Measurements from ENCODE around the gene TCF4. TPM values are rescaled to one million over a fixed set of nuclear protein-coding genes. Genes with fewer than 3 reads are reported as not detected.

The TCF4 gene
- total and polyA plus RNA-seq, 2 donors (not counting 3 experiments of a cell fraction or from before 2014, with no cell fraction given), result 183 to 390 TPM

- DNase-seq (ENCODE audit: low read depth, low spot score) (no peak), FAIRE-seq (no peak)
- Histone ChIP-seq H3K9me3 (replicated peaks; ENCODE audit: control insufficient read depth, insufficient read depth, low read length) (no peaks in the 10 kb centered on the region), H3K27me3 (ENCODE audit: control insufficient read depth in 2 of 2, insufficient read depth in 2 of 2, low read length in 2 of 2) (no peaks in the 10 kb centered on the region), H3K4me3 (replicated peaks in 1 of 3; ENCODE audit: insufficient read depth in 1 of 3, low read depth in 1 of 3, low read length in 3 of 3) (no peak overlapping the region), H3K4me2 (ENCODE audit: insufficient read depth, low read length) (peak overlapping the region; percentile 54), H4K20me1 (replicated peaks; ENCODE audit: control insufficient read depth, extremely low read depth, insufficient read depth, low read length) (peaks cover 2% of the 10 kb centered on the region), H3K27ac (ENCODE audit: insufficient read depth, low read depth, low read length) (peak overlapping the region; percentile 73), H3K4me1 (ENCODE audit: control insufficient read depth, extremely low read depth, insufficient read depth, low read length) (peaks cover 48% of the 10 kb centered on the region), H3K36me3 (ENCODE audit: control insufficient read depth in 2 of 2, extremely low read depth in 1 of 2, insufficient read depth in 2 of 2, low read length in 2 of 2) (peaks cover 0 to 1% of the 10 kb centered on the region in 2 experiments), H3K9me1 (replicated peaks; ENCODE audit: control insufficient read depth, extremely low read depth, insufficient read depth, low read length) (no peaks in the 10 kb centered on the region), H3K9ac (replicated peaks; ENCODE audit: extremely low read depth, insufficient read depth, low read length) (peak overlapping the region; percentile 46), H2AFZ (ENCODE audit: low read depth, low read length) (no peak overlapping the region), H3K79me2 (ENCODE audit: control insufficient read depth, insufficient read depth, low read length) (peaks cover 55% of the 10 kb centered on the region)
- dilution Hi-C loops (cut with MboI; ENCODE audit: extremely low pct_ligation_motif_present, low sequenced_read_pairs), result no loop called here
- TF ChIP-seq GATA2 (IDR thresholded peaks at IDR 0.05; ENCODE audit: insufficient read depth, insufficient read length, low read depth, low read length), result no peak
- TF ChIP-seq FOS (IDR thresholded peaks at IDR 0.05; ENCODE audit: borderline replicate concordance, insufficient read depth, low read length), result no peak
- TF ChIP-seq POLR2A (IDR thresholded peaks at IDR 0.05; ENCODE audit: low read depth, low read length), result no peak
- TF ChIP-seq JUN (IDR thresholded peaks at IDR 0.05; ENCODE audit: borderline replicate concordance, insufficient read depth, insufficient read length, low read depth), result no peak
- TF ChIP-seq CTCF (IDR thresholded peaks at IDR 0.05; ENCODE audit: extremely low read depth in 1 of 2, insufficient read depth in 1 of 2, low read depth in 1 of 2, low read length in 2 of 2), result no peak
- TF ChIP-seq EZH2 (IDR thresholded peaks at IDR 0.05; ENCODE audit: borderline replicate concordance, low read depth, low read length, severe bottlenecking), result no peak
- TF ChIP-seq POLR2AphosphoS5 (IDR thresholded peaks at IDR 0.05; ENCODE audit: insufficient read depth, low read depth, low read length), result no peak
- no peak for TF ChIP-seq MYC (IDR thresholded peaks at IDR 0.05; ENCODE audit: low read depth, low read length)
- TF ChIP-seq MAX (IDR thresholded peaks at IDR 0.05; ENCODE audit: insufficient read depth, insufficient read length), result no peak
- intact Hi-C loops (cut with micrococcal nuclease), result loop anchor here (10.0 kb wide), 1 partner anchor 888 kb away; no protein-coding TSS in a partner anchor
- POLR2A ChIA-PET, result no interaction called here
- BruUV-seq (replicated peaks), result no TSS peak
- CTCF ChIA-PET, result interaction anchor here (1.2 to 3.3 kb wide), 4 partner anchors 9 to 172 kb away, joined by 3 to 12 read pairs (median 6); no protein-coding TSS in a partner anchor
Observed at GRCh38 chr18:55406451-55406991, 181.5 kb downstream of the TCF4 start.
